Measurements from ENCODE around the gene METRN. TPM values are rescaled to one million over a fixed set of nuclear protein-coding genes. Genes with fewer than 3 reads are reported as not detected.

The METRN gene
- total RNA-seq, 2 donors from 2014 or later = 52.0 to 78.2 TPM

DNA sequence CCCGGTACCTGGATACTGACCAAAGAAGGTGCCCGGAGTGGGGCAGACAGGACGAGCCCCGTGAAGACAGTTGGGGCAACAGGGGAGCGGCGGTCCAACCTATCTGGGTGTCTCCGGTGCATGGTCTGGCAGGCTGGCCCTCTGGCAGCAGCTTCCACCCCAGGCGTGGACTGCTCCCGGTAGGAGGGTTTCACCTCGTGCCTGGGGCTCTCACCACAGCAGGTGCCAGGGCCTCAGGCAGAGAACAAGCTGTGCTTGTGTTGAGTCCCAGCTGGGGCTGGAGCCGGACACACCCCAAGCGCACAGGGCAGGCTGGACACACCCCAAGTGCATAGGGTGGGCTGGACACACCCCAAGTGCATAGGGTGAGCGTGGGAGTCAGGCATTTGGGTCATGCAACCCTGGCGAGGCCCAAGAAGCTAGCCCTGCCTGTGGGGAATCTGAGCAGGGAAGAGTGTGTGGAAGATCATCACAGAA, 7.8 kb upstream of the METRN start:
- no peaks in the 10 kb centered on the region for H3K36me3 ChIP-seq
- DNase-seq (ENCODE audit: low spot score) = no peak
- no peaks in the 10 kb centered on the region for H3K4me1 ChIP-seq (replicated peaks)
- H3K27ac ChIP-seq = no peak overlapping the region
- H3K4me3 ChIP-seq = no peak overlapping the region
- TF ChIP-seq POLR2A (IDR thresholded peaks at IDR 0.05) (no peak), POLR2AphosphoS5 (IDR thresholded peaks at IDR 0.05) (no peak)
- TF ChIP-seq, protein P1, sequence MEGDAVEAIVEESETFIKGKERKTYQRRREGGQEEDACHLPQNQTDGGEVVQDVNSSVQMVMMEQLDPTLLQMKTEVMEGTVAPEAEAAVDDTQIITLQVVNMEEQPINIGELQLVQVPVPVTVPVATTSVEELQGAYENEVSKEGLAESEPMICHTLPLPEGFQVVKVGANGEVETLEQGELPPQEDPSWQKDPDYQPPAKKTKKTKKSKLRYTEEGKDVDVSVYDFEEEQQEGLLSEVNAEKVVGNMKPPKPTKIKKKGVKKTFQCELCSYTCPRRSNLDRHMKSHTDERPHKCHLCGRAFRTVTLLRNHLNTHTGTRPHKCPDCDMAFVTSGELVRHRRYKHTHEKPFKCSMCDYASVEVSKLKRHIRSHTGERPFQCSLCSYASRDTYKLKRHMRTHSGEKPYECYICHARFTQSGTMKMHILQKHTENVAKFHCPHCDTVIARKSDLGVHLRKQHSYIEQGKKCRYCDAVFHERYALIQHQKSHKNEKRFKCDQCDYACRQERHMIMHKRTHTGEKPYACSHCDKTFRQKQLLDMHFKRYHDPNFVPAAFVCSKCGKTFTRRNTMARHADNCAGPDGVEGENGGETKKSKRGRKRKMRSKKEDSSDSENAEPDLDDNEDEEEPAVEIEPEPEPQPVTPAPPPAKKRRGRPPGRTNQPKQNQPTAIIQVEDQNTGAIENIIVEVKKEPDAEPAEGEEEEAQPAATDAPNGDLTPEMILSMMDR (IDR thresholded peaks at IDR 0.05) = no peak
- H3K9me3 ChIP-seq = no peaks in the 10 kb centered on the region
- H3K27me3 ChIP-seq (replicated peaks; ENCODE audit: insufficient read depth) = peaks cover 22% of the 10 kb centered on the region
- 26% methylated on average over 14 of the region's 14 CpGs for WGBS
- intact Hi-C loops (cut with DNase I) = no loop called here

DNA sequence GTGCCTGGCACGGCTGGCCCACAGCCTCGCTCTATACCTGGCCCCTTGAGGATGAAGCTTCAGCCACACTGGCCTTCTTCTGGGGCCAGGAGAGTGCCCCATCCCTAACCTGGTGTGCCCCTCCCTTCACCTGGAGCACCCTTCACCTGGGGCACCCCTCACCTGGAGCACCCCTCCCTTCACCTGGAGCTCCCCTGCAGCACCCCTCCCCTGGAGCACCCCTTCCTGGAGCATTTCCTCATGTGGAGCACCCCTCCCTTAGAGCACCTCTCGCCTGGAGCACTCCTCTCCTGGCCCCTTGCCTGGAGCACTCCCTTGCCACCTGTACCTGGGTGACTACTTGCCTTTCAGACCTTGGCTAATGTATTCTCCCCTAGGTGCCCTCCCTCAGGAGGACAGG, 6.9 kb upstream of the METRN start:
- H3K4me1 ChIP-seq (replicated peaks) = no peaks in the 10 kb centered on the region
- no peak overlapping the region for H3K27ac ChIP-seq
- no peak overlapping the region for H3K4me3 ChIP-seq
- intact Hi-C loops (cut with DNase I) = no loop called here
- 58% methylated on average over 3 of the region's 3 CpGs for WGBS
- H3K36me3 ChIP-seq = no peaks in the 10 kb centered on the region
- TF ChIP-seq POLR2A (IDR thresholded peaks at IDR 0.05) (no peak), POLR2AphosphoS5 (IDR thresholded peaks at IDR 0.05) (no peak)
- TF ChIP-seq, protein P1 (IDR thresholded peaks at IDR 0.05) = no peak
- no peak for DNase-seq (ENCODE audit: low spot score)
- H3K9me3 ChIP-seq = no peaks in the 10 kb centered on the region
- H3K27me3 ChIP-seq (replicated peaks; ENCODE audit: insufficient read depth) = peaks cover 22% of the 10 kb centered on the region

DNA sequence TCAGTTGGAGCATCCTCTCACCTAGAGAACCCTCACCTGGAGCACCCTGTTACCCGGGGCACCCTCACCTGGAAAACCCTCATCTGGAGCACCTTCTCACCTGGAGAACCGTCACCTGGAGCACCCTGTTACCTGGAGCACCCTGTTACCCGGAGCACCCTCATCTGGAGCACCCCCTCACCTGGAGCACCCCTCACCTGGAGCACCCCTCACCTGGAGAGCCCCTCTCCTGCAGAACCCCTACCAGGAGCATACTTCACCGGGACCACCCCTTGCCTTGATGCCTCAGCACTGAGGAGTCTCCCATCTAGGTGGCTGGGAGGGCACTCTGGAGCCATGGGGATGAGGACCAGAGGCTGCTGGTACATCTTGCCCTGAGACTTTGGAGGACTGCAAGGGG, 6.0 kb upstream of the METRN start:
- H3K4me3 ChIP-seq = no peak overlapping the region
- no peak for DNase-seq (ENCODE audit: low spot score)
- TF ChIP-seq POLR2A (IDR thresholded peaks at IDR 0.05) (no peak), POLR2AphosphoS5 (IDR thresholded peaks at IDR 0.05) (no peak)
- TF ChIP-seq, protein P1 (IDR thresholded peaks at IDR 0.05) = no peak
- no peaks in the 10 kb centered on the region for H3K9me3 ChIP-seq
- no peaks in the 10 kb centered on the region for H3K4me1 ChIP-seq (replicated peaks)
- WGBS = 85% methylated on average over 4 of the region's 4 CpGs
- no peak overlapping the region for H3K27ac ChIP-seq
- intact Hi-C loops (cut with DNase I) = no loop called here
- H3K36me3 ChIP-seq = no peaks in the 10 kb centered on the region
- H3K27me3 ChIP-seq (replicated peaks; ENCODE audit: insufficient read depth) = peaks cover 22% of the 10 kb centered on the region

DNA sequence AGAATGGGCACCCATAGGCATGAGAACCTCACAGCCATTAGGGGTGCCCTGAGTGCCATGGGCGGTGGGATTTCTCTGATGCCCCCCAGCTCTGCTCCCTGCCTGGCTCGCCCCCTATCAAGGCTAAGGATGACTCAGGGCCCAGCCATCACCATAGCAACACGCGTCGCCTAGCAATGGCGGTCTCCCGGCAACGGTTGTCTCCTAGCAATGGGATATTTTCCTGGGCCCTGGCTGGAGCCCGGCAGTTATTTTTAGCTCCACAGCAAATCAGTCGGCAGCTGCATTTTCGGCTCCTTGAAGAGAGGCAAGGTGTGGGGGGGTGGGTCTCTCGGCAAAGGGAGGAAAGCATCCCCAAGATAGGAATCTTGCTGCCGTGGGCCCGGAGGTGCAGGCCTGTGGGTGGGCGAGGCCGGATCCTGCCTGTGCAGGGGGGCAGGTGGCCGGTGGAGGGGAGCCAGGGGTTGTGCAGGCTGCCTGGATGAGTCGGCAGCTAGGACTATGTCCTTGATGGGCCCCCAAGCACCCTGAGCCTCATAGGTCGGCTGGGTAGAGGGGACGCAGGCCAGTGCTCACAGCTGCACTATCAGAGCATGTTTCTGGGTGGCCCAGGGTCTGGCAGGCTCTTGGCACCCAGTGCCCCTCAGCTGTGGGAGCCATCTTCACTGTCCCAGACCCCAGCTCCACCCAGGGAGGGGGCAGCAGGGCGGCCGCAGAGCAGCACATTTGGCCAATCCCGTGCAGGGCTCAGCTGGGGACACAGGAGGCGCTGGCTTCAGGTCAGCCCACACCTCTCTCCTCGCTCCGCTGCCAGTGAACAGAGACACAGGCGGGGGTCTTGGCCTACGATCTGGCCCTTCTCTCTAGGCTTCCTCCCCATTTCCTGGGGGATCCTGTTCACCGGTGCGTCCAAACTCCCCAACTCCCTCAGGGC, 5.1 kb upstream of the METRN start:
- Histone ChIP-seq H3K36me3 (no peaks in the 10 kb centered on the region), H3K9me3 (no peaks in the 10 kb centered on the region), H3K27me3 (replicated peaks; ENCODE audit: insufficient read depth) (peaks cover 16% of the 10 kb centered on the region), H3K27ac (no peak overlapping the region), H3K4me1 (replicated peaks) (peaks cover 4% of the 10 kb centered on the region), H3K4me3 (no peak overlapping the region)
- no peak for TF ChIP-seq POLR2A (IDR thresholded peaks at IDR 0.05)
- TF ChIP-seq, protein P1 (IDR thresholded peaks at IDR 0.05) = no peak
- TF ChIP-seq POLR2AphosphoS5 (IDR thresholded peaks at IDR 0.05) = no peak
- WGBS = 15% methylated on average over 26 of the region's 30 CpGs
- intact Hi-C loops (cut with DNase I) = loop anchor here (5.0 kb wide), 2 partner anchors 77 to 342 kb away; partner anchors contain the start of genes CHTF18 and RPUSD1
- no peak for DNase-seq (ENCODE audit: low spot score)

Measured in prostate gland (tissue), 2 donors.